Measurements from ENCODE around the gene HOXA10. TPM values are rescaled to one million over a fixed set of nuclear protein-coding genes. Genes with fewer than 3 reads are reported as not detected.

Gene HOXA10
- total and polyA plus RNA-seq, 8 donors, result 0.18 to 337 (median 0.92) TPM; not detected in 5

DNA sequence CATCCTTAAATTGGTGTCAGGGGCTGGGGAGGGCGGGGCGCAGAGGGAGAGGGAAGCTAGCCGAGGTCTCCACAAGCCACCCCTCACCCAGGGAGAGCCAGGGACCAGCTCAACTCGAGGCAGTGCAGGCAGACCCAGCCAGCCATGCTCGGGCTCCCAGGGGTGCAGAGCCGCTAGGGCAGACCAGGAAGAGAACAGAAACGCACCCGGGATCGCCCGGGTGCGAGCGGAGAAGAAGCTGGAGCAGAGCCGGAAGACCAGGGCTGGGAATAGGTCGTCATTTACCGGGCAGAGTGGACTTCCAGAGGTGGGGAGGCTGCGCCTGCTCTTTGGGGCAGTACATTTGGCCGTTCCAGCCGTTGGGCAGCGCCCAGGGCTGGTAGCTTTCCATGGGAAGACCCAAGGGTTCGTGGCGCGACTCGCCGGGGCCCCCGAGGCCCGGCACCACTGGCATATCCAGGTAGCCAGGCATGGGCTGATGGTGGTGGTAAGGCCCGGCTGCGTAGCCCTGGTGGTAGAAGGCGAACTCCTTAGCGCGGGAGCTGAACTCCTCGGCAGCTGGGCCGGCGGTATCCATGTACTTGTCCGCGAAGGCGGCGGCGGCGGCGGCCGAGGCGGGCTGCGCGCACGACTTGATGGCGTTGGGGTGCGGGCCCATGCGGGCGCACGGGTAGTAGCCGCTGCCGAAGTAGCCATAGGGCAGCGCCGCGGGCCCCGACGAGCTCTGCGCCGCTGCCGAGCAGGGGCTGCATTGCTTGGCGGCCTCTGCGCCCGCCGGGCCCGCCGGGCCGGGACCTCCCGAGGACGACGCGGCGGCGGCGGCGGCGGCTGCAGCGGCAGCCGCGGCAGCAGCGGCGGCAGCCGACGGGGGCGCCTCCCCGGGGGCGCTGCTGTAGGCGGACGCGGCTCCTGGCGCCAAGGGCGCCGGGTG is 25.0 kb upstream of the HOXA10 start:
- TF ChIP-seq, protein P1, sequence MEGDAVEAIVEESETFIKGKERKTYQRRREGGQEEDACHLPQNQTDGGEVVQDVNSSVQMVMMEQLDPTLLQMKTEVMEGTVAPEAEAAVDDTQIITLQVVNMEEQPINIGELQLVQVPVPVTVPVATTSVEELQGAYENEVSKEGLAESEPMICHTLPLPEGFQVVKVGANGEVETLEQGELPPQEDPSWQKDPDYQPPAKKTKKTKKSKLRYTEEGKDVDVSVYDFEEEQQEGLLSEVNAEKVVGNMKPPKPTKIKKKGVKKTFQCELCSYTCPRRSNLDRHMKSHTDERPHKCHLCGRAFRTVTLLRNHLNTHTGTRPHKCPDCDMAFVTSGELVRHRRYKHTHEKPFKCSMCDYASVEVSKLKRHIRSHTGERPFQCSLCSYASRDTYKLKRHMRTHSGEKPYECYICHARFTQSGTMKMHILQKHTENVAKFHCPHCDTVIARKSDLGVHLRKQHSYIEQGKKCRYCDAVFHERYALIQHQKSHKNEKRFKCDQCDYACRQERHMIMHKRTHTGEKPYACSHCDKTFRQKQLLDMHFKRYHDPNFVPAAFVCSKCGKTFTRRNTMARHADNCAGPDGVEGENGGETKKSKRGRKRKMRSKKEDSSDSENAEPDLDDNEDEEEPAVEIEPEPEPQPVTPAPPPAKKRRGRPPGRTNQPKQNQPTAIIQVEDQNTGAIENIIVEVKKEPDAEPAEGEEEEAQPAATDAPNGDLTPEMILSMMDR (IDR thresholded peaks at IDR 0.05), result no peak
- TF ChIP-seq EP300 (IDR thresholded peaks at IDR 0.05) (no peak), POLR2A (IDR thresholded peaks at IDR 0.05) (no peak), POLR2AphosphoS5 (IDR thresholded peaks at IDR 0.05) (no peak)
- peaks cover 31 to 49% (median 42%) of the 10 kb centered on the region in 4 donors for H3K4me1 ChIP-seq
- H3K27ac ChIP-seq, result no peak overlapping the region
- peaks cover 48 to 100% (median 95%) of the 10 kb centered on the region in 3 donors for H3K27me3 ChIP-seq
- no peaks in the 10 kb centered on the region for H3K36me3 ChIP-seq
- peak overlapping the region in 3 of 4 donors; percentile 20 to 46 (median 39) for H3K4me3 ChIP-seq
- intact Hi-C loops (cut with DNase I; ENCODE audit: low total_unique reads), result no loop called here
- no peaks in the 10 kb centered on the region for H3K9me3 ChIP-seq
- 3 to 12% (median 5%) methylated on average over 25 to 93 of the region's 93 CpGs for WGBS, 5 donors
- DNase-seq, result no peak

DNA sequence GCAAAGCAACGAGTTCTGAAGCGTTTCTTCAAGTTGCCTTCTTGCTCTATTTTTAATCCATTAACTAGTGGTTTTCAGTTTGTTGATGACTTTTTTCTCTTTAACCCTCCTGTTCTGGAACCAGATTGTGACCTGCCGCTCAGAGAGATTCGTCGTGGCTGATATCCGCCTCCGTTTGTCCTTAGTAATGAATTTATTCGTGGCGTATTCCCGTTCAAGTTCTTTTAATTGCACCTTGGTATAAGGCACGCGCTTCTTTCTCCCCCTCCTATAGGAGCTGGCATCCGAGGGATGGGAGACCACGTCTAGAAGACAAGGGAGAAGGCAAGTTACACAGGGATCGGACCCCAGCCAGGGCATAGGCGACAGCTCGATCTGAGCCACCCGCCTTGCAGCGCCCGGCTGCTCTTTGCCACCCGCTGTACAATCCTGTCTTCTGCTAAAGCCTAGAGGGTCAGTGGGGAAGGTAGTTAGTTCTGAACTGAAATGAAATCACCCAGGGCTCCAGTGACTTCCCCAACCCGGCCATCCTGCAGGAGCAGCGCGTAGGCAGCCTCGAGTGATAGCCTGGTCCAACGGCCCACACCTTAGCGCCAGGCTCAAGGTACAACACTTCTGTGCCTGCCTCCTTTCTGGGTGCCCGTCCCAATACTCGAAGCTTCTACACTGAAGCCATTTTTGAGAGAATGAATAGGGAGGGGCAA is 24.2 kb upstream of the HOXA10 start:
- 11 to 19% (median 15%) methylated on average over 29 of the region's 29 CpGs for WGBS, 5 donors
- no peaks in the 10 kb centered on the region for H3K9me3 ChIP-seq
- TF ChIP-seq, protein P1 (IDR thresholded peaks at IDR 0.05), result no peak
- TF ChIP-seq POLR2A (IDR thresholded peaks at IDR 0.05), result no peak
- no peak for TF ChIP-seq POLR2AphosphoS5 (IDR thresholded peaks at IDR 0.05)
- TF ChIP-seq EP300 (IDR thresholded peaks at IDR 0.05), result no peak
- H3K27me3 ChIP-seq, result peaks cover 50 to 100% (median 94%) of the 10 kb centered on the region in 3 donors
- no peak overlapping the region for H3K27ac ChIP-seq
- DNase-seq, result no peak
- intact Hi-C loops (cut with DNase I; ENCODE audit: low total_unique reads), result no loop called here
- peaks cover 31 to 53% (median 46%) of the 10 kb centered on the region in 4 donors for H3K4me1 ChIP-seq
- no peaks in the 10 kb centered on the region for H3K36me3 ChIP-seq
- H3K4me3 ChIP-seq, result no peak overlapping the region

DNA sequence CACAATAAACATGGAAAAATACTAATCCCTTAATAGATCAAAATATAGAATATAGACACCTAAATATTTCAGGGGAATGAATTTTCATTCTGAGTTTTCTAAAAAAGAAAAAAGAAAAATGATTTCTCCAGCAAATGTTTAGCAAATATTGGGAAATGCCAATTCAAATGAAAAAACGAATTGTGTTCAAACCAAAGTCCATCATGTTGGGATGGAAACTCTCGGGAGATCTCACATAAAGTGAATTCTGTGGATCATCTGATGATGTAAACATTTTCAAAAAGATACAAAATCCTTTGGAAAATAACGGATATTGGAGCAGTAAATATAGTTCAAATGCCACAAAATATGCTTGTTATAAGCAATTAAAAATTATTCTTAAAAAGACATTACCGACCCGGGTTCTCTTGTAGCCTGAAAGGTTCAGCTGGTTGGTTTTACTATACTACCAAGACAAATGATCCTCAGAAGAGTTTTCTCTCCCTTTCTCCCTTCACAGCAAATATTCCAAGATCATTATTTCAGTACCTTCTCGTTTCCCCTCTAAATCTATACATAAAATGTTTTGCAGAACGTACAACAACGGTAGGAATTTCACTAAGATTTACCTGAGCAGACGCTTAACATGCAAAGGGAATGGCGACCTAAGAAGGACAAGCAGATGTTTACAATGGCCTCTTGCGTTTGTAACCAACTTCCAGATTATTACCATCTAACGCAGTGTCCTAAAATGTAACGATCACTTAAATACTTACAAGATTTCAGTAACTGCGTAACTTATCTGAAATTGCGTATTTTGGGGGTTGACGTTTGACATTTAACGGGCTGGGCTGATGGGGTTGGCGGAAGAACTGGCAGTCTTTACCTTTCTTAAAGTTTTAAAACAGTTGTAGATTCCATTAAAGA is 23.3 kb upstream of the HOXA10 start:
- Histone ChIP-seq H3K36me3 (no peaks in the 10 kb centered on the region), H3K4me3 (no peak overlapping the region), H3K4me1 (peaks cover 40 to 61% (median 54%) of the 10 kb centered on the region in 4 donors), H3K9me3 (no peaks in the 10 kb centered on the region), H3K27ac (no peak overlapping the region), H3K27me3 (peaks cover 54 to 100% (median 95%) of the 10 kb centered on the region in 3 donors)
- intact Hi-C loops (cut with DNase I; ENCODE audit: low total_unique reads), result no loop called here
- no peak for DNase-seq
- 21 to 26% (median 24%) methylated on average over 18 of the region's 18 CpGs for WGBS, 5 donors
- TF ChIP-seq, protein P1 (IDR thresholded peaks at IDR 0.05), result no peak
- TF ChIP-seq POLR2AphosphoS5 (IDR thresholded peaks at IDR 0.05), result no peak
- TF ChIP-seq POLR2A (IDR thresholded peaks at IDR 0.05), result no peak
- no peak for TF ChIP-seq EP300 (IDR thresholded peaks at IDR 0.05)

All from stomach (tissue), 9 donors.